ENCODE data around the gene CMTM7.
"Not testable (repeated sequence)": the region's sequence is repeated elsewhere in the genome, so short reads cannot be mapped to it uniquely, and the experiment has no call there.

CMTM7 gene

GRCh38 chr3:32373276-32373675, 18.4 kb upstream of the CMTM7 start:
- Mint-ChIP-seq H3K36me3 (ENCODE audit: low read depth) (no peaks in the 10 kb centered on the region), H3K27me3 (no peaks in the 10 kb centered on the region), H3K27ac (no peak overlapping the region), H3K4me3 (no peak overlapping the region), H3K9me3 (no peaks in the 10 kb centered on the region), H3K4me1 (peaks cover 30% of the 10 kb centered on the region)
- ATAC-seq, result no peak
- DNase-seq, result no peak

GRCh38 chr3:32373844-32374243, 17.8 kb upstream of the CMTM7 start:
- DNase-seq (no peak), ATAC-seq (no peak)
- no peaks in the 10 kb centered on the region for H3K9me3 Mint-ChIP-seq
- no peak overlapping the region for H3K4me3 Mint-ChIP-seq
- peaks cover 30% of the 10 kb centered on the region for H3K4me1 Mint-ChIP-seq
- H3K36me3 Mint-ChIP-seq (ENCODE audit: low read depth), result no peaks in the 10 kb centered on the region
- no peaks in the 10 kb centered on the region for H3K27me3 Mint-ChIP-seq
- no peak overlapping the region for H3K27ac Mint-ChIP-seq

- H3K27ac Mint-ChIP-seq, result peak overlapping the region; percentile 16
- H3K4me1 Mint-ChIP-seq, result peaks cover 30% of the 10 kb centered on the region
- ATAC-seq (peak; percentile 52), DNase-seq (peak; percentile 65)
- no peaks in the 10 kb centered on the region for H3K9me3 Mint-ChIP-seq
- no peaks in the 10 kb centered on the region for H3K27me3 Mint-ChIP-seq
- no peak overlapping the region for H3K4me3 Mint-ChIP-seq
- no peaks in the 10 kb centered on the region for H3K36me3 Mint-ChIP-seq (ENCODE audit: low read depth)
Measured at GRCh38 chr3:32374788-32375595, 16.7 kb upstream of the CMTM7 start.

GRCh38 chr3:32375596-32375930, 16.1 kb upstream of the CMTM7 start:
- ATAC-seq, result no peak
- no peak overlapping the region for H3K27ac Mint-ChIP-seq

GRCh38 chr3:32376115-32376514, 15.5 kb upstream of the CMTM7 start:
- Mint-ChIP-seq H3K36me3 (ENCODE audit: low read depth) (no peaks in the 10 kb centered on the region), H3K4me3 (no peak overlapping the region), H3K9me3 (no peaks in the 10 kb centered on the region), H3K4me1 (peaks cover 27% of the 10 kb centered on the region), H3K27me3 (no peaks in the 10 kb centered on the region), H3K27ac (no peak overlapping the region)
- DNase-seq, result no peak
- ATAC-seq, result no peak

More at GRCh38 chr3:32375596-32375930, 16.1 kb upstream of the CMTM7 start:
- H3K27me3 Mint-ChIP-seq, result no peaks in the 10 kb centered on the region
- H3K9me3 Mint-ChIP-seq, result no peaks in the 10 kb centered on the region
- DNase-seq, result no peak
- no peaks in the 10 kb centered on the region for H3K36me3 Mint-ChIP-seq (ENCODE audit: low read depth)
- H3K4me3 Mint-ChIP-seq, result no peak overlapping the region
- H3K4me1 Mint-ChIP-seq, result peaks cover 30% of the 10 kb centered on the region

- no peak overlapping the region for H3K27ac Mint-ChIP-seq
- H3K36me3 Mint-ChIP-seq (ENCODE audit: low read depth), result no peaks in the 10 kb centered on the region
- ATAC-seq, result no peak
- peaks cover 9% of the 10 kb centered on the region for H3K4me1 Mint-ChIP-seq
- H3K27me3 Mint-ChIP-seq, result no peaks in the 10 kb centered on the region
- H3K4me3 Mint-ChIP-seq, result no peak overlapping the region
- DNase-seq, result no peak
- no peaks in the 10 kb centered on the region for H3K9me3 Mint-ChIP-seq
Measured at GRCh38 chr3:32379831-32380500, 11.7 kb upstream of the CMTM7 start.

GRCh38 chr3:32381922-32382321, 9.7 kb upstream of the CMTM7 start:
- Mint-ChIP-seq H3K27me3 (no peaks in the 10 kb centered on the region), H3K4me1 (peaks cover 4% of the 10 kb centered on the region), H3K4me3 (no peak overlapping the region), H3K9me3 (no peaks in the 10 kb centered on the region), H3K36me3 (ENCODE audit: low read depth) (no peaks in the 10 kb centered on the region), H3K27ac (no peak overlapping the region)
- DNase-seq (no peak), ATAC-seq (no peak)

GRCh38 chr3:32383136-32383711, 8.4 kb upstream of the CMTM7 start:
- H3K9me3 Mint-ChIP-seq, result no peaks in the 10 kb centered on the region
- no peaks in the 10 kb centered on the region for H3K27me3 Mint-ChIP-seq
- peaks cover 4% of the 10 kb centered on the region for H3K4me1 Mint-ChIP-seq
- DNase-seq (no peak), ATAC-seq (no peak)
- no peak overlapping the region for H3K4me3 Mint-ChIP-seq
- H3K36me3 Mint-ChIP-seq (ENCODE audit: low read depth), result no peaks in the 10 kb centered on the region
- H3K27ac Mint-ChIP-seq, result no peak overlapping the region

- H3K27ac Mint-ChIP-seq, result no peak overlapping the region
- H3K4me3 Mint-ChIP-seq, result no peak overlapping the region
- H3K27me3 Mint-ChIP-seq, result no peaks in the 10 kb centered on the region
- DNase-seq, result no peak
- no peaks in the 10 kb centered on the region for H3K36me3 Mint-ChIP-seq (ENCODE audit: low read depth)
- no peaks in the 10 kb centered on the region for H3K9me3 Mint-ChIP-seq
- peaks cover 16% of the 10 kb centered on the region for H3K4me1 Mint-ChIP-seq
- no peak for ATAC-seq
Measured at GRCh38 chr3:32384938-32385337, 6.7 kb upstream of the CMTM7 start.

GRCh38 chr3:32387512-32387911, 4.1 kb upstream of the CMTM7 start:
- no peak for DNase-seq
- peaks cover 27% of the 10 kb centered on the region for H3K4me1 Mint-ChIP-seq
- H3K27me3 Mint-ChIP-seq, result no peaks in the 10 kb centered on the region
- H3K27ac Mint-ChIP-seq, result no peak overlapping the region
- no peaks in the 10 kb centered on the region for H3K9me3 Mint-ChIP-seq
- H3K36me3 Mint-ChIP-seq (ENCODE audit: low read depth), result no peaks in the 10 kb centered on the region
- no peak for ATAC-seq
- no peak overlapping the region for H3K4me3 Mint-ChIP-seq

- ATAC-seq; H3K27me3 Mint-ChIP-seq; DNase-seq; H3K9me3 Mint-ChIP-seq; H3K36me3 Mint-ChIP-seq (ENCODE audit: low read depth): not testable (repeated sequence)
- Mint-ChIP-seq H3K4me1 (peaks cover 47% of the 10 kb centered on the region), H3K27ac (peak overlapping the region; percentile 49), H3K4me3 (peak overlapping the region; percentile 34)
Measured at GRCh38 chr3:32389577-32389976, 2.1 kb upstream of the CMTM7 start.

- Mint-ChIP-seq H3K27ac (peak overlapping the region; percentile 93), H3K27me3 (no peaks in the 10 kb centered on the region), H3K36me3 (ENCODE audit: low read depth) (peaks cover 3% of the 10 kb centered on the region), H3K9me3 (no peaks in the 10 kb centered on the region), H3K4me3 (peak overlapping the region; percentile 94), H3K4me1 (peaks cover 63% of the 10 kb centered on the region)
- ATAC-seq, result peak; percentile 45
- DNase-seq, result peak; percentile 40
Measured at GRCh38 chr3:32392536-32393302, 1.1 kb downstream of the CMTM7 start.

- H3K27ac Mint-ChIP-seq, result peak overlapping the region; percentile 1
- H3K4me1 Mint-ChIP-seq, result peaks cover 69% of the 10 kb centered on the region
- no peak overlapping the region for H3K4me3 Mint-ChIP-seq
- no peaks in the 10 kb centered on the region for H3K27me3 Mint-ChIP-seq
- ATAC-seq (no peak), DNase-seq (no peak)
- no peaks in the 10 kb centered on the region for H3K9me3 Mint-ChIP-seq
- peaks cover 3% of the 10 kb centered on the region for H3K36me3 Mint-ChIP-seq (ENCODE audit: low read depth)
Measured at GRCh38 chr3:32395496-32395895, 3.8 kb downstream of the CMTM7 start.

GRCh38 chr3:32397941-32398340, 6.3 kb downstream of the CMTM7 start:
- no peak for ATAC-seq
- DNase-seq, result no peak
- peak overlapping the region; percentile 55 for H3K27ac Mint-ChIP-seq
- H3K27me3 Mint-ChIP-seq, result no peaks in the 10 kb centered on the region
- H3K4me3 Mint-ChIP-seq, result no peak overlapping the region
- H3K36me3 Mint-ChIP-seq (ENCODE audit: low read depth), result peaks cover 3% of the 10 kb centered on the region
- no peaks in the 10 kb centered on the region for H3K9me3 Mint-ChIP-seq
- H3K4me1 Mint-ChIP-seq, result peaks cover 73% of the 10 kb centered on the region

Measured in activated naive CD8-positive, alpha-beta T cell treated with anti-CD3 and anti-CD28 coated beads, Interleukin-2, amount 50 U/mL, for 24 hours (primary cell).